Hepatocyte (in vitro differentiated cells): ENCODE measurements around the gene POLR1D.

Experiments used
- CTCF ChIP-seq: fragments of 200-600 bp; sonication (generic); IDR thresholded peaks from 2 replicates; pipeline ENCODE4 v1.5.1; 2016; ENCODE audit warnings: antibody characterized with exemption, mild to moderate bottlenecking; ENCODE audit not compliant: poor library complexity
- EZH2 ChIP-seq: fragments of 200-600 bp; sonication (generic); IDR thresholded peaks from 2 replicates; pipeline ENCODE4 v1.6.1; 2016; ENCODE audit warnings: antibody characterized with exemption, mild to moderate bottlenecking, borderline replicate concordance

GRCh38 chr13:27619728-27620376 is 1.8 kb upstream of the POLR1D start:
- TF ChIP-seq EZH2 (no peak), CTCF (peak; percentile 27)
